ENCODE measurements around the gene DOK3.

Gene DOK3, protein sequence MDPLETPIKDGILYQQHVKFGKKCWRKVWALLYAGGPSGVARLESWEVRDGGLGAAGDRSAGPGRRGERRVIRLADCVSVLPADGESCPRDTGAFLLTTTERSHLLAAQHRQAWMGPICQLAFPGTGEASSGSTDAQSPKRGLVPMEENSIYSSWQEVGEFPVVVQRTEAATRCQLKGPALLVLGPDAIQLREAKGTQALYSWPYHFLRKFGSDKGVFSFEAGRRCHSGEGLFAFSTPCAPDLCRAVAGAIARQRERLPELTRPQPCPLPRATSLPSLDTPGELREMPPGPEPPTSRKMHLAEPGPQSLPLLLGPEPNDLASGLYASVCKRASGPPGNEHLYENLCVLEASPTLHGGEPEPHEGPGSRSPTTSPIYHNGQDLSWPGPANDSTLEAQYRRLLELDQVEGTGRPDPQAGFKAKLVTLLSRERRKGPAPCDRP

DNA sequence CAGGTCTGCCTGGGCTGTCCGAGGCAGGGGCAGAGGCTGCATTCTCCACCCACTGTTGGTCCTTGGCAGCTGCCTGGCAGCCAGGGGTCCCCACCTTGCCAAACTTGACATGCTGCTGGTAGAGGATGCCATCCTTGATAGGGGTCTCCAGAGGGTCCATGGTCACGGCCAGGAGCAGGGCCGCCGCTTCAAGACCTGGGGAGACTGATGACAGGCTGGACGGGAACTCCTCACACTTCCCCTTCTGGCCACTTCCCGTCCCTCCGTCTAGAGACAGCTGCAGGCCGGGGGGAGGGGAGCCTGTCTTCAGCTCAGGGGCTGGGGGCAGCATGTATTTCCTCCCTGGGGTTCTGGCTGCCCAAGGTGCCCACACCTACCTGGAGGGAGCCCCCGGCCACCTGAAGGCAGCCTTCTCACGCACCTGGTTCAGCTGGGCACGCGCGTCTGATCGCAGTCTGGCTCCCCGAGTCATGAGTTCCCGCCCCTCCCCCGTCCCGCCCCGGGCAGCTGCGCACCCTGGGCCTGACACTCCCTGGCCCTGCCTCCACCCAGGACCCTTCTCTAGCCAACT lies at the start of gene DOK3:
DOK3 (minus strand) TSS at position 446 of the 571 bp plus-strand sequence; CDS start at position 160, 286 bp downstream.
- DNase-seq (ENCODE audit: low read depth), result no peak
- no peak within 1 kb of the TSS for H3K4me3 ChIP-seq (ENCODE audit: control insufficient read depth, low read depth, low read length)
- TF ChIP-seq, protein P1, sequence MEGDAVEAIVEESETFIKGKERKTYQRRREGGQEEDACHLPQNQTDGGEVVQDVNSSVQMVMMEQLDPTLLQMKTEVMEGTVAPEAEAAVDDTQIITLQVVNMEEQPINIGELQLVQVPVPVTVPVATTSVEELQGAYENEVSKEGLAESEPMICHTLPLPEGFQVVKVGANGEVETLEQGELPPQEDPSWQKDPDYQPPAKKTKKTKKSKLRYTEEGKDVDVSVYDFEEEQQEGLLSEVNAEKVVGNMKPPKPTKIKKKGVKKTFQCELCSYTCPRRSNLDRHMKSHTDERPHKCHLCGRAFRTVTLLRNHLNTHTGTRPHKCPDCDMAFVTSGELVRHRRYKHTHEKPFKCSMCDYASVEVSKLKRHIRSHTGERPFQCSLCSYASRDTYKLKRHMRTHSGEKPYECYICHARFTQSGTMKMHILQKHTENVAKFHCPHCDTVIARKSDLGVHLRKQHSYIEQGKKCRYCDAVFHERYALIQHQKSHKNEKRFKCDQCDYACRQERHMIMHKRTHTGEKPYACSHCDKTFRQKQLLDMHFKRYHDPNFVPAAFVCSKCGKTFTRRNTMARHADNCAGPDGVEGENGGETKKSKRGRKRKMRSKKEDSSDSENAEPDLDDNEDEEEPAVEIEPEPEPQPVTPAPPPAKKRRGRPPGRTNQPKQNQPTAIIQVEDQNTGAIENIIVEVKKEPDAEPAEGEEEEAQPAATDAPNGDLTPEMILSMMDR (IDR thresholded peaks at IDR 0.05; ENCODE audit: control insufficient read depth, insufficient read depth, low read depth, low read length, missing control alignments), result no peak

- H3K4me3 ChIP-seq (ENCODE audit: control insufficient read depth, low read depth, low read length), result no peak overlapping the region
- no peak for DNase-seq (ENCODE audit: low read depth)
- TF ChIP-seq, protein P1 (IDR thresholded peaks at IDR 0.05; ENCODE audit: control insufficient read depth, insufficient read depth, low read depth, low read length, missing control alignments), result no peak
Measured at GRCh38 chr5:177557796-177558195, 48.2 kb upstream of the DOK3 start.

DNA sequence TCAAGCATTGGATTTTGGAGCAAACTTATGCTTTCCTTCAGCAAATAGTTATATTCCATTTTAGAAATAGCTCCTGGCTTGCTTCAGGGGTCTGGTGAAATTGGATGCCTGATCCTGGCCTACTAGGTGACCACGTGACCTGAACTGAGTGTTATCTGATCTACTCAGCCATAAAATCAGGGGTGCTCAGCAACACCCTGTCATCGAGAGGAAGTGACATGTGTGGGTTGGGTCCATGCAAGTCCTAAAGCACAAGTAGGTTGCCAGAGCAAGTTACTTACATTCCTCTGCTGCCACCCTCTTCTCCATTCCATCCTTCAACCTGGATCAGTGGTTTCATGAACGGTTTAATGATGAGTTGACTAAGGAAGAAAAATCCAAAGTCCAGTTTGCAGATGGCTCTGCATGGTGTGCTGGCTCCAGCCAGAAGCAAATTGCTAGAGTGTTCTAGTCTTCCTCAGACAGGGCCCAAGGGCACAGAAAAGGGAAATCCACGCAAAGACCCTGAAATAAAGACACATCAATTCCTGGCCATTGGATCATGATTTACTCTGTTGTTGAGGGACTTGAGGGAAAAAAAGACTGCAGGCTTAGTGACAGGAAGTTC lies 47.5 kb upstream of the DOK3 start:
- no peak for DNase-seq (ENCODE audit: low read depth)
- H3K4me3 ChIP-seq (ENCODE audit: control insufficient read depth, low read depth, low read length), result no peak overlapping the region
- TF ChIP-seq, protein P1 (IDR thresholded peaks at IDR 0.05; ENCODE audit: control insufficient read depth, insufficient read depth, low read depth, low read length, missing control alignments), result no peak

- H3K4me3 ChIP-seq (ENCODE audit: control insufficient read depth, low read depth, low read length), result no peak overlapping the region
- TF ChIP-seq, protein P1 (IDR thresholded peaks at IDR 0.05; ENCODE audit: control insufficient read depth, insufficient read depth, low read depth, low read length, missing control alignments), result no peak
- DNase-seq (ENCODE audit: low read depth), result no peak
Measured at GRCh38 chr5:177555665-177556064, 46.0 kb upstream of the DOK3 start.

DNA sequence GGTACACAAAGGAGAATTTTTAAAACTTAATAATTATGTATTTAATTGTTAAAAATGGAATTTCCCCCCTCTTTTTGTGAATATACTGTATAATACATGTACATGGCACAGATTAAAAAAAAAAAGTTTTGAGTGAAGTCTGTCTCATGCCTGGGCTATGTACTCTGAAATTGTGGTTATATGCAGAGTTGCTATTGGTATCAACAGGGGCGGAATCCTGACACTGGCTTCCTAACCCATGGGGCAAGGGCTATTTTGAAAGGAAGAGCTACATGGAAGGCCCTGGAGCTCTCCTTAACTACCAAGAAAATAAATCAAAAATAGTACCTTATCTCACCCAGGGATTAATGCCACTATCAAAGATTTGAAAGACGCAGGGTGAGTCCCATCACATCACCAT lies 45.6 kb upstream of the DOK3 start:
- TF ChIP-seq, protein P1 (IDR thresholded peaks at IDR 0.05; ENCODE audit: control insufficient read depth, insufficient read depth, low read depth, low read length, missing control alignments), result no peak
- H3K4me3 ChIP-seq (ENCODE audit: control insufficient read depth, low read depth, low read length), result no peak overlapping the region
- DNase-seq (ENCODE audit: low read depth), result no peak

GRCh38 chr5:177554474-177555111 lies 45.0 kb upstream of the DOK3 start, which contains the start of gene FAM193B:
Gene FAM193B, minus strand, starts transcription at chr5:177554563. Its CDS starts 105 bp downstream, at chr5:177554458.
- peak; percentile 49 for DNase-seq (ENCODE audit: low read depth)
- peak within 1 kb of the TSS; percentile 98 for H3K4me3 ChIP-seq (ENCODE audit: control insufficient read depth, low read depth, low read length)
- TF ChIP-seq, protein P1 (IDR thresholded peaks at IDR 0.05; ENCODE audit: control insufficient read depth, insufficient read depth, low read depth, low read length, missing control alignments), result no peak

All from AG09309 (cell line).